Bronchial smooth muscle cell (primary cell): Measurements from ENCODE around the gene WTIP. TPM values are rescaled to one million over a fixed set of nuclear protein-coding genes. Genes with fewer than 3 reads are reported as not detected.

ENCODE experiments used
- total RNA-seq: library from RNA; depleted of rRNA; stranded (reverse); fragments of >200 nt; gene quantifications from 2 replicates; pipeline ENCODE4 v1.2.1, GENCODE V29; 2014

Gene WTIP
- 35.8 and 65.2 TPM in 2 replicates for total RNA-seq

DNA sequence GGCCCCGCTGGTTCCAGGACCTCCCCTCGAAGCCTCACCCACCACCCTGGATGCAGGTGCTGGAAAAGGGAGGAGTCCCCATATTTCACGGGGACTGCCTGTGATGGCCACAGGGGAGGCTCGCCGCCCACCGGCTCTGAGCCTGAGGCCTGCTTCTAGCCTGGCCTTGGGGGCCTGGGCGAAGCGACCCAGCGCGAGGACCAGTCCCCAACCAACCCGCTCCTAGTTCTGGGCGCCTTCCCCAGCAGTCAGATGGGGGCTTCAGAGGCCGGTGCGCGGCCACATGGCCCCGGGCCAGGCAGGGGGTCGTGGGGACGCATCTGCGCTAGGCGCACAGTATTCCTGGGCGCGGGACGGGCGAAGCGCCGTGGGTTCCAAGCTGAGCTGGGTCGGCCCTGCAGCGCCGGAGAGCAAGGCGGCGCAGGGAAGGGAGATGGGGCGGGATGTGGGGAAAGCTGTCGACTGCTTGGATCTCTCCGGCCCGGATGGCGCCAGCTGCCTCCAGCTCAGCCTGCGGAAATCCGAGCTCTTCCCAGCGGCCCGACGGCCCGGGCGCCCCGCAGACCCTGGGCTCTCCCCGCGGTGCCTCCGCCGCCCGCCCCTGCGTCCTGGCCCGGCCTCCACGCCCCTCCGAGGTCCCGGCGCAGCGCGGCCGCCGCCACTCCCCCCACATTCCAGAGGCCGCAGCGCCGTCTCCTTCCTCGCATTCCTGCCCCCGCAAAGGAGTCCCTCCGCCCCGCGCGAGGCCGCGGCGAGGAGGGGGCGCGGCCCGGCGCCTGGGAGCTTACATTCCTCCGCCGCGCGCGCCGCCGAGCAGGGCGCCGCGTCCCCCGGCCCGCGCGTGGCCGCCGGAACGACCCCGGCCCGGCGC, at the start of gene WTIP:
Gene WTIP, plus strand, starts transcription at position 788 of the 871 bp plus-strand sequence. CDS start 217 bp downstream, outside the sequence.

Other genes with a start within 250 kb of the WTIP start
- 6.6 and 7.6 TPM in 2 replicates for gene GARRE1, start 227.2 kb upstream of the WTIP start, total RNA-seq
- 104 and 111 TPM in 2 replicates for gene GPI, start 116.6 kb upstream of the WTIP start, total RNA-seq
- 6.6 and 13.0 TPM in 2 replicates for gene PDCD2L, start 77.4 kb upstream of the WTIP start, total RNA-seq
- gene UBA2, start 53.4 kb upstream of the WTIP start, total RNA-seq = 74.9 and 149 TPM in 2 replicates
- gene SCGB2B2, start 195.4 kb downstream of the WTIP start, total RNA-seq = 0.16 and 0.26 TPM in 2 replicates
- 16.9 and 19.7 TPM in 2 replicates for gene ZNF302, start 195.9 kb downstream of the WTIP start, total RNA-seq